Endothelial cell (in vitro differentiated cells): ENCODE measurements around the gene F3. TPM values are rescaled to one million over a fixed set of nuclear protein-coding genes. Genes with fewer than 3 reads are reported as not detected.

Experiments
- DNase-seq: peaks from one replicate; pipeline ENCODE4 v3.0.0; 2021; ENCODE audit warnings: low spot score
- H3K27ac Mint-ChIP-seq: one replicate; pipeline ENCODE4 v1.8.0; 2021; ENCODE audit warnings: mixed read lengths, inconsistent platforms; ENCODE audit not compliant: unreplicated experiment
- H3K27me3 Mint-ChIP-seq: one replicate; pipeline ENCODE4 v1.8.0; 2021; ENCODE audit warnings: mild to moderate bottlenecking, moderate library complexity, mixed read lengths, inconsistent platforms; ENCODE audit not compliant: unreplicated experiment
- H3K36me3 Mint-ChIP-seq: one replicate; pipeline ENCODE4 v1.8.0; 2021; ENCODE audit warnings: mild to moderate bottlenecking, low read depth, mixed read lengths, inconsistent platforms; ENCODE audit not compliant: unreplicated experiment
- H3K4me1 Mint-ChIP-seq: one replicate; pipeline ENCODE4 v1.8.0; 2021; ENCODE audit warnings: mild to moderate bottlenecking, mixed read lengths, inconsistent platforms; ENCODE audit not compliant: unreplicated experiment
- H3K4me3 Mint-ChIP-seq: one replicate; pipeline ENCODE4 v1.8.0; 2021; ENCODE audit warnings: mild to moderate bottlenecking, mixed read lengths, inconsistent platforms; ENCODE audit not compliant: unreplicated experiment
- H3K9me3 Mint-ChIP-seq: one replicate; pipeline ENCODE4 v1.8.0; 2021; ENCODE audit warnings: mixed read lengths, inconsistent platforms; ENCODE audit not compliant: unreplicated experiment
- CTCF ChIP-seq: fragments of 200-600 bp; sonication (generic); IDR thresholded peaks from one replicate; pipeline ENCODE4 v1.5.0; 2021; ENCODE audit warnings: antibody characterized with exemption; ENCODE audit not compliant: unreplicated experiment
- total RNA-seq: library from RNA; stranded (reverse); fragmentation: NEBNext Ultra II Directional; extraction: Animal tissue kit (Norgen Biotek cat#: 25700); gene quantifications from one replicate; pipeline ENCODE4 v1.2.1, GENCODE V29; 2021; ENCODE audit not compliant: unreplicated experiment

Gene F3
- total RNA-seq, 1 donor from 2014 or later, result 1.4 TPM

GRCh38 chr1:94535095-94535494 is 6.5 kb downstream of the F3 start:
- Mint-ChIP-seq H3K4me3 (no peak overlapping the region), H3K9me3 (no peaks in the 10 kb centered on the region), H3K36me3 (no peaks in the 10 kb centered on the region), H3K27ac (no peak overlapping the region), H3K4me1 (no peaks in the 10 kb centered on the region), H3K27me3 (peaks cover 1% of the 10 kb centered on the region)
- no peak for DNase-seq
- no peak for TF ChIP-seq CTCF

- no peak overlapping the region for H3K4me3 Mint-ChIP-seq
- no peaks in the 10 kb centered on the region for H3K36me3 Mint-ChIP-seq
- no peaks in the 10 kb centered on the region for H3K4me1 Mint-ChIP-seq
- DNase-seq, result no peak
- no peak for TF ChIP-seq CTCF
- peaks cover 1% of the 10 kb centered on the region for H3K27me3 Mint-ChIP-seq
- no peaks in the 10 kb centered on the region for H3K9me3 Mint-ChIP-seq
- H3K27ac Mint-ChIP-seq, result no peak overlapping the region
Measured at GRCh38 chr1:94532077-94532476, 9.5 kb downstream of the F3 start.

GRCh38 chr1:94531664-94532063 is 9.9 kb downstream of the F3 start:
- H3K9me3 Mint-ChIP-seq, result no peaks in the 10 kb centered on the region
- no peak for DNase-seq
- H3K4me3 Mint-ChIP-seq, result no peak overlapping the region
- H3K27me3 Mint-ChIP-seq, result peaks cover 1% of the 10 kb centered on the region
- H3K4me1 Mint-ChIP-seq, result no peaks in the 10 kb centered on the region
- no peak for TF ChIP-seq CTCF
- H3K27ac Mint-ChIP-seq, result no peak overlapping the region
- H3K36me3 Mint-ChIP-seq, result no peaks in the 10 kb centered on the region

- no peaks in the 10 kb centered on the region for H3K36me3 Mint-ChIP-seq
- DNase-seq, result no peak
- no peaks in the 10 kb centered on the region for H3K4me1 Mint-ChIP-seq
- H3K9me3 Mint-ChIP-seq, result no peaks in the 10 kb centered on the region
- no peak for TF ChIP-seq CTCF
- peaks cover 1% of the 10 kb centered on the region for H3K27me3 Mint-ChIP-seq
- no peak overlapping the region for H3K27ac Mint-ChIP-seq
- H3K4me3 Mint-ChIP-seq, result no peak overlapping the region
Measured at GRCh38 chr1:94530373-94530878, 11.1 kb downstream of the F3 start.

- DNase-seq, result no peak
- Mint-ChIP-seq H3K4me3 (no peak overlapping the region), H3K36me3 (no peaks in the 10 kb centered on the region), H3K27me3 (peaks cover 2% of the 10 kb centered on the region), H3K4me1 (no peaks in the 10 kb centered on the region), H3K27ac (no peak overlapping the region), H3K9me3 (no peaks in the 10 kb centered on the region)
- TF ChIP-seq CTCF, result no peak
Measured at GRCh38 chr1:94529416-94529815, 12.1 kb downstream of the F3 start.
